Fibroblast of lung (primary cell): Measurements from ENCODE around the gene CACNA1S.

Source experiments
- EZH2 ChIP-seq: IDR thresholded peaks from 2 replicates; pipeline ENCODE4 v1.5.1; 2012; ENCODE audit warnings: low read length, control low read depth, mild to moderate bottlenecking; ENCODE audit errors: missing control alignments
- TF ChIP-seq, protein P1 (sequence below), 2 donors: IDR thresholded peaks in 1 of 2; conservative IDR thresholded peaks in 1 of 2; 1 replicate in 1 of 2; 2 replicates in 1 of 2; pipeline ENCODE4 v1.5.1; 2011 to 2012; ENCODE audit warnings: low read length in 2 of 2, control low read depth in 1 of 2, inconsistent platforms in 1 of 2, low read depth in 1 of 2, mild to moderate bottlenecking in 1 of 2

DNA sequence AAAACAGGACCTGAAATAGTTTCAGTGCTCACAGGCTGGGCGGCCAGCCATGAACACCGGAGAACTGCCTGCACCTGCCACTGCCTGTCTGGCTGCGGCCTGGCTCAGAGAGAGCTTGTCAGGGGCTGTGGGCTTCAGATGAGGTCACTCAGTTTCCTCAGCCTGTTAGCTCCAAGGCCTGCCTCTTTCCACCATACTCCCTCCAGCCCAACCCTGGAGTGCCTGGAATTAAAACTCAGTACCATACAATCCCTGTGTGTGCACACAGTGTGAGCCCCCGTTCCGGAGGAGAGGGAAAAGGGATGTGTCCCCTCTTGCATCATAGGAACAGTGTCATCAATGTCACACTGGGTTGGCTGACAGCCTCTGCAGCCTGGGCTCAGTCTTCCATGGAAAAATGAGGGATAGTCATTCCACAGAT lies 16.2 kb downstream of the CACNA1S start:
- TF ChIP-seq EZH2 = no peak
- TF ChIP-seq, protein P1, sequence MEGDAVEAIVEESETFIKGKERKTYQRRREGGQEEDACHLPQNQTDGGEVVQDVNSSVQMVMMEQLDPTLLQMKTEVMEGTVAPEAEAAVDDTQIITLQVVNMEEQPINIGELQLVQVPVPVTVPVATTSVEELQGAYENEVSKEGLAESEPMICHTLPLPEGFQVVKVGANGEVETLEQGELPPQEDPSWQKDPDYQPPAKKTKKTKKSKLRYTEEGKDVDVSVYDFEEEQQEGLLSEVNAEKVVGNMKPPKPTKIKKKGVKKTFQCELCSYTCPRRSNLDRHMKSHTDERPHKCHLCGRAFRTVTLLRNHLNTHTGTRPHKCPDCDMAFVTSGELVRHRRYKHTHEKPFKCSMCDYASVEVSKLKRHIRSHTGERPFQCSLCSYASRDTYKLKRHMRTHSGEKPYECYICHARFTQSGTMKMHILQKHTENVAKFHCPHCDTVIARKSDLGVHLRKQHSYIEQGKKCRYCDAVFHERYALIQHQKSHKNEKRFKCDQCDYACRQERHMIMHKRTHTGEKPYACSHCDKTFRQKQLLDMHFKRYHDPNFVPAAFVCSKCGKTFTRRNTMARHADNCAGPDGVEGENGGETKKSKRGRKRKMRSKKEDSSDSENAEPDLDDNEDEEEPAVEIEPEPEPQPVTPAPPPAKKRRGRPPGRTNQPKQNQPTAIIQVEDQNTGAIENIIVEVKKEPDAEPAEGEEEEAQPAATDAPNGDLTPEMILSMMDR (conservative IDR thresholded peaks at IDR 0.05 in 1 of 2, IDR thresholded peaks at IDR 0.05 in 1 of 2; ENCODE audit: low read depth in 1 of 2, low read length in 2 of 2) = no peak
